Gastrocnemius medialis (tissue), 4 donors: ENCODE results near the gene NKX3-2. TPM values are rescaled to one million over a fixed set of nuclear protein-coding genes. Genes with fewer than 3 reads are reported as not detected.

ENCODE experiments used
- ATAC-seq, 2 donors: fragments of 150-250 bp; one replicate each; pipeline ENCODE4 v1.9.1; 2016
- DNase-seq, 2 donors: peaks; one replicate each; pipeline ENCODE4 v3.0.0-alpha.2; 2019
- H3K27ac ChIP-seq, 4 donors: fragments of 200-600 bp; sonication (generic); 1 replicate in 1 of 4; 2 replicates in 3 of 4; pipeline ENCODE4 v1.5.1; 2016 to 2018; ENCODE audit warnings: mild to moderate bottlenecking in 2 of 4, moderate library complexity in 1 of 4
- H3K27me3 ChIP-seq, 3 donors: fragments of 200-600 bp; sonication (generic) in 2 of 3; 1 replicate in 1 of 3; 2 replicates in 2 of 3; pipeline versions ENCODE4 v1.5.1 to v1.6.0; 2016 to 2019; ENCODE audit warnings: mild to moderate bottlenecking in 1 of 3, moderate library complexity in 1 of 3
- H3K36me3 ChIP-seq, 2 donors: fragments of 200-600 bp; sonication (generic) in 1 of 2; one replicate each; pipeline ENCODE4 v1.5.1; 2017 to 2018
- H3K4me1 ChIP-seq, 2 donors: fragments of 200-600 bp; sonication (generic) in 1 of 2; one replicate each; pipeline ENCODE4 v1.5.1; 2016 to 2017; ENCODE audit warnings: mild to moderate bottlenecking in 2 of 2
- H3K4me3 ChIP-seq, 4 donors: fragments of 200-600 bp; sonication (generic) in 3 of 4; 1 replicate in 1 of 4; 2 replicates in 3 of 4; pipeline ENCODE4 v1.5.1; 2016 to 2019; ENCODE audit warnings: mild to moderate bottlenecking in 2 of 4
- H3K9me3 ChIP-seq, 3 donors: fragments of 200-600 bp; sonication (generic) in 2 of 3; 1 replicate in 1 of 3; 2 replicates in 2 of 3; pipeline ENCODE4 v1.5.1; 2016 to 2019
- CTCF ChIP-seq, 5 experiments: fragments of 450-650 bp in 3 of 5; fragments of 200-600 bp in 2 of 5; sonication (generic) in 2 of 5; IDR thresholded peaks in 4 of 5; conservative IDR thresholded peaks in 1 of 5; 1 replicate in 4 of 5; 2 replicates in 1 of 5; pipeline ENCODE4 v1.5.1; 2016 to 2019; ENCODE audit warnings: antibody characterized with exemption in 5 of 5, mild to moderate bottlenecking in 3 of 5, moderate library complexity in 3 of 5
- POLR2A ChIP-seq, 2 donors: fragments of 450-650 bp; IDR thresholded peaks; one replicate each; pipeline ENCODE4 v1.6.1; 2017; ENCODE audit warnings: antibody characterized with exemption in 2 of 2, mild to moderate bottlenecking in 2 of 2, moderate library complexity in 2 of 2
- in situ Hi-C, 4 donors: fragments of 200-750 bp; cut with MboI; loops; one replicate each; pipeline versions ENCODE4 v1.15.0 to v1.8.0; 2017; ENCODE audit warnings: low sequenced_read_pairs in 4 of 4
- intact Hi-C: fragments of 100-400 bp; cut with DNase I; formaldehyde crosslinking; loops from one replicate; pipeline ENCODE4 v1.15.1; 2023; ENCODE audit warnings: low total_unique reads
- total RNA-seq, 4 donors: library from RNA; depleted of rRNA; stranded (reverse); fragments of >200 nt; gene quantifications; one replicate each; pipeline versions ENCODE4 v1.1.0 to v1.2.3, GENCODE V29; 2016

NKX3-2 gene
- total RNA-seq, 4 donors from 2014 or later = not detected

DNA sequence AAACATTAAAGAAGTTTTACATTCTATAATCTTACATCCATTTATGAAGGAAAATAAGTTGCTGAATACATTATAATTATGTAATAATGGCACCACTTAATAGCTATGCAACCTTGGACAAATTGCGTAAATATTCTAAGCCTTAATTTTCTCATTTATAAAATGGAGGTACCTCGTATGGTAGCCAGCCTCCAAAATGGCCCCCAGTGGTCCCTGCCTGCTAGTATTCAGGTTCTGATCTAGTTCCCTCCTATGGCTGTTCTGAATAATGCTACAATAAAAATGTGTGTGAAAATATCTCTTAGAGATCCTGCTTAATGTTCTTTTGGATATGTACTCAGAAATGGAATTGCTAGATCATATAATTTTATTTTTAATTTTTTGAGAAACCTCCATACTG, 11.0 kb upstream of the NKX3-2 start:
- in situ Hi-C loops = loop anchor here in 3 of 4 donors (10.0 to 25.0 kb wide), 2 partner anchors 701 to 818 kb away; no protein-coding TSS in a partner anchor
- intact Hi-C loops = no loop called here
- H3K9me3 ChIP-seq = peaks cover 0 to 7% (median 0%) of the 10 kb centered on the region in 3 donors
- no peaks in the 10 kb centered on the region for H3K36me3 ChIP-seq
- H3K4me3 ChIP-seq = no peak overlapping the region
- no peaks in the 10 kb centered on the region for H3K4me1 ChIP-seq
- no peak overlapping the region for H3K27ac ChIP-seq
- TF ChIP-seq POLR2A (IDR thresholded peaks at IDR 0.05) = no peak
- TF ChIP-seq CTCF (IDR thresholded peaks at IDR 0.05 in 4 of 5, conservative IDR thresholded peaks at IDR 0.05 in 1 of 5) = no peak
- no peak for ATAC-seq
- H3K27me3 ChIP-seq = peaks cover 5 to 16% (median 5%) of the 10 kb centered on the region in 3 donors
- DNase-seq = no peak

DNA sequence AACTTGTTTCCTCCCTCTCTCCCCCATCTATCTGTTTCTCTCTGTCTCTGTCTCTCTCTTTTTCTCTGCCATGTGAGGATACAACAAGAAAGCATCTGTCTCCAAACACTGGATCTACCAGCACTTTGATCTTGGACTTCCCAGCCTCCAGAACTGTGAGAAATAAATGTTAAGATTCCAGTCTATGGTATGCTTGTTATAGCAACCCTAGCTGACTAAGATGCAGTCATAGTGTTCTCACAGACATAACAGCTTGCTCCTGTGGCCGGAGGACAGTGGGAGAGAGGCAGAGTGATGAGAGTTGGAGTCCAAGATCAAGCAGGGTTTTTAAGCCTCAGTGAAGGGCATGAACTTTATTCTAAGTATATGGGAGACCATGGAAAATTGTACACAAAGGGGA, 8.8 kb upstream of the NKX3-2 start:
- ATAC-seq = no peak
- in situ Hi-C loops (loop anchor here in 3 of 4 donors (10.0 to 25.0 kb wide), 2 partner anchors 698 to 816 kb away; no protein-coding TSS in a partner anchor), intact Hi-C loops (no loop called here)
- Histone ChIP-seq H3K27me3 (peaks cover 27 to 39% (median 28%) of the 10 kb centered on the region in 3 donors), H3K9me3 (peaks cover 0 to 7% (median 0%) of the 10 kb centered on the region in 3 donors), H3K27ac (no peak overlapping the region), H3K4me1 (peaks cover 3 to 7% of the 10 kb centered on the region in 2 donors), H3K36me3 (no peaks in the 10 kb centered on the region), H3K4me3 (no peak overlapping the region)
- TF ChIP-seq POLR2A (IDR thresholded peaks at IDR 0.05) (no peak), CTCF (IDR thresholded peaks at IDR 0.05 in 4 of 5, conservative IDR thresholded peaks at IDR 0.05 in 1 of 5) (no peak)
- no peak for DNase-seq

DNA sequence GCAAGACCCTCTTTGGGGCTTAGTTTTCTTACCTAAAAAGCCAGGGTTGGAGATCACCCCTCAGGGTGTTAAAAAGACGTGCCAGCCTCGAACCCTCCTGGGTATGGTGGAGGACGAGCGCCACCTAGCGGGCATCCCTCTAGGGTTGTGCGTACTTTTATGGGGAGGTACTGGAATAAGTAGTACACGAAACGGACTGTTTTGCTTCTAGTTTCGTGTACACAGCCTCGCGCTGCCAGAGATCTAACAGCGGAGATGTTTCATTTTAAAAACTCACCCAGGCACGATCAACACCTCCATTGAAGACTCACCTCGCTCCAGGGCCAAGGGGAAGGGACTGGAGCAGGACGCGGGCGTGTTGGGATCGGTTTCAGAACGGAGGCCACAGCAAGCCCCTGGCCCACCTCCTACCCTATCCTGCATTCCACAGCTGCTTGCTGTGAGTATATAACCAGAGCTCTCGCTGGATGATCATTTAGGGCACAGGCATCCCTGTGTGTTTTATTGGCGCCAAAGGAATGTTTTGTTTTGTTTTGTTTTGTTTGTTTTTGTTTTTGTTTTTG, 4.8 kb upstream of the NKX3-2 start:
- peak in 1 of 2 donors; percentile 40 for DNase-seq
- Histone ChIP-seq H3K27ac (no peak overlapping the region), H3K36me3 (no peaks in the 10 kb centered on the region), H3K27me3 (peaks cover 66 to 78% (median 67%) of the 10 kb centered on the region in 3 donors), H3K9me3 (peaks cover 0 to 7% (median 0%) of the 10 kb centered on the region in 3 donors), H3K4me1 (peaks cover 9 to 21% of the 10 kb centered on the region in 2 donors), H3K4me3 (peak overlapping the region in 3 of 4 donors; percentile 10 to 44 (median 35))
- TF ChIP-seq CTCF (IDR thresholded peaks at IDR 0.05 in 4 of 5, conservative IDR thresholded peaks at IDR 0.05 in 1 of 5) (peak; percentile 60 to 90 (median 81)), POLR2A (IDR thresholded peaks at IDR 0.05) (no peak)
- in situ Hi-C loops (loop anchor here (5.0 to 25.0 kb wide), 4 partner anchors 697 to 814 kb away; no protein-coding TSS in a partner anchor), intact Hi-C loops (loop anchor here (1.0 to 2.0 kb wide), 2 partner anchors 697 to 820 kb away; no protein-coding TSS in a partner anchor)
- ATAC-seq = peak; percentile 60

DNA sequence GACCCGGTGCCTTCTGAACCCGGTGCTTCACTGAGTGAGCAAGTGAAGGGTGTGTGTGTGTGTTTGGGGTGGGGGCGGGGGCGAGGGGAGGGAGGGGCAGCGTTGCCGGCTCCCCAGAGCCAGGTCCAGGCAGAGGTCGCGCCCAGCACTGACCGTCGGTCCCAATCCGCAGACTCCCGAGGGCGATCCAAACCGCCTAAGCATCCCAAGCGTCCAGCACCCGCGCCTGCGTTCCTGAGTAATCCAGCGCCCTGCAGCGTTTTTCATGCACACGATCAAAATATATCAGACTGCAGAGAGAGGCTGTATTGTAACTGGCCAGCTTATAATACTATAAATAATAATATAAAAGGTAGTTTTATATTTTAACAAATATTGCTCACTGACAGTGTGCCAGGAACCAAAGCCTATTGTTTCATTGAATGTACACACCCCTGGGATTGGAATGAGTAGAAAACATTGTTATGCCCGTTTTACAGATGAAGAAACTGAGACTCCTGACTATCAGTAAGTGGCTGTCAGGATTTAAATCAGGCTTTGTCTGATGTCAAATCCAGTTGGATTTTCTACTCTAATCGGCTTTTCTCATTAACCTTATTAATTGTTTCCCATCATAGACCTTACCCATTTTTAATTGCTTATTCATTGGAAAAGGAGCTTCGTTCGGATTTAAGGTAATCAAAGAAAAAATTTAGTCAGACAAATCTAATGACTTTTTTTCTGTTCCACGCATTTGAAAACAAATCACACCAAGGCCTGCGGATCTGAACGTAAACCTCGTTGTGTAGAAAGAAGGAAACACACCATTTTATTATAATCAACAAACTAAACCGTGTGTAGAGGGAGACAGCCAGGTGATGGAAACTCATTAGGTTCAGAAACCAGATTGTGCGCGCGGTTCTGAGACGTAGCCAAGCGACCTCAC, 4.0 kb upstream of the NKX3-2 start:
- Histone ChIP-seq H3K9me3 (peaks cover 0 to 7% (median 0%) of the 10 kb centered on the region in 3 donors), H3K36me3 (no peaks in the 10 kb centered on the region), H3K4me1 (peaks cover 9 to 21% of the 10 kb centered on the region in 2 donors), H3K27ac (no peak overlapping the region), H3K27me3 (peaks cover 73 to 85% (median 75%) of the 10 kb centered on the region in 3 donors), H3K4me3 (peak overlapping the region in 1 of 4 donors; percentile 45)
- DNase-seq = no peak
- intact Hi-C loops = loop anchor here (2.0 kb wide), 1 partner anchor 820 kb away; no protein-coding TSS in a partner anchor
- ATAC-seq = no peak
- no peak for TF ChIP-seq CTCF (IDR thresholded peaks at IDR 0.05 in 4 of 5, conservative IDR thresholded peaks at IDR 0.05 in 1 of 5)
- TF ChIP-seq POLR2A (IDR thresholded peaks at IDR 0.05) = no peak
- in situ Hi-C loops = loop anchor here (5.0 to 25.0 kb wide), 4 partner anchors 696 to 814 kb away; no protein-coding TSS in a partner anchor
